NCI-H748 (cell line): Measurements from ENCODE around the gene MTMR3.
"Not testable (repeated sequence)": the region's sequence is repeated elsewhere in the genome, so short reads cannot be mapped to it uniquely, and the experiment has no call there.

Experiments used
- DNase-seq: peaks from one replicate; lab custom pipeline; 2025; ENCODE audit not compliant: unreplicated experiment; lab: John Stamatoyannopoulos, UW

Gene MTMR3

GRCh38 chr22:29956680-29957079 lies 73.7 kb downstream of the MTMR3 start:
- no peak for DNase-seq

- no peak for DNase-seq
Measured at GRCh38 chr22:29958170-29958569, 75.2 kb downstream of the MTMR3 start.

- DNase-seq: no peak
Measured at GRCh38 chr22:29964776-29965175, 81.8 kb downstream of the MTMR3 start.

GRCh38 chr22:29967461-29967860 lies 84.5 kb downstream of the MTMR3 start:
- no peak for DNase-seq

- DNase-seq: no peak
Measured at GRCh38 chr22:29971607-29972006, 88.6 kb downstream of the MTMR3 start.

GRCh38 chr22:29972121-29972520 lies 89.1 kb downstream of the MTMR3 start:
- no peak for DNase-seq

GRCh38 chr22:29973269-29973668 lies 90.3 kb downstream of the MTMR3 start:
- no peak for DNase-seq

- DNase-seq: not testable (repeated sequence)
Measured at GRCh38 chr22:29973680-29974079, 90.7 kb downstream of the MTMR3 start.

GRCh38 chr22:29975494-29975893 lies 92.5 kb downstream of the MTMR3 start:
- no peak for DNase-seq

- no peak for DNase-seq
Measured at GRCh38 chr22:29977107-29977506, 94.1 kb downstream of the MTMR3 start.

GRCh38 chr22:29979777-29980321 lies 96.9 kb downstream of the MTMR3 start:
- DNase-seq: peak; percentile 6

- DNase-seq: no peak
Measured at GRCh38 chr22:29983296-29983917, 100.4 kb downstream of the MTMR3 start.

GRCh38 chr22:29985912-29986311 lies 102.9 kb downstream of the MTMR3 start:
- DNase-seq: no peak

GRCh38 chr22:29987137-29987536 lies 104.2 kb downstream of the MTMR3 start:
- DNase-seq: no peak

GRCh38 chr22:29988719-29989118 lies 105.7 kb downstream of the MTMR3 start:
- DNase-seq: no peak

GRCh38 chr22:29989446-29989845 lies 106.5 kb downstream of the MTMR3 start:
- DNase-seq: no peak

- no peak for DNase-seq
Measured at GRCh38 chr22:29992341-29993275, 109.6 kb downstream of the MTMR3 start.

GRCh38 chr22:29994027-29994715 lies 111.2 kb downstream of the MTMR3 start:
- DNase-seq: no peak

- DNase-seq: no peak
Measured at GRCh38 chr22:29994943-29995342, 112.0 kb downstream of the MTMR3 start.

GRCh38 chr22:29997107-29997506 lies 114.1 kb downstream of the MTMR3 start:
- no peak for DNase-seq

- no peak for DNase-seq
Measured at GRCh38 chr22:29997516-29997915, 114.5 kb downstream of the MTMR3 start.
